ENCODE data around the gene FBRS.
"Not testable (repeated sequence)": the region's sequence is repeated elsewhere in the genome, so short reads cannot be mapped to it uniquely, and the experiment has no call there.

Gene FBRS

DNA sequence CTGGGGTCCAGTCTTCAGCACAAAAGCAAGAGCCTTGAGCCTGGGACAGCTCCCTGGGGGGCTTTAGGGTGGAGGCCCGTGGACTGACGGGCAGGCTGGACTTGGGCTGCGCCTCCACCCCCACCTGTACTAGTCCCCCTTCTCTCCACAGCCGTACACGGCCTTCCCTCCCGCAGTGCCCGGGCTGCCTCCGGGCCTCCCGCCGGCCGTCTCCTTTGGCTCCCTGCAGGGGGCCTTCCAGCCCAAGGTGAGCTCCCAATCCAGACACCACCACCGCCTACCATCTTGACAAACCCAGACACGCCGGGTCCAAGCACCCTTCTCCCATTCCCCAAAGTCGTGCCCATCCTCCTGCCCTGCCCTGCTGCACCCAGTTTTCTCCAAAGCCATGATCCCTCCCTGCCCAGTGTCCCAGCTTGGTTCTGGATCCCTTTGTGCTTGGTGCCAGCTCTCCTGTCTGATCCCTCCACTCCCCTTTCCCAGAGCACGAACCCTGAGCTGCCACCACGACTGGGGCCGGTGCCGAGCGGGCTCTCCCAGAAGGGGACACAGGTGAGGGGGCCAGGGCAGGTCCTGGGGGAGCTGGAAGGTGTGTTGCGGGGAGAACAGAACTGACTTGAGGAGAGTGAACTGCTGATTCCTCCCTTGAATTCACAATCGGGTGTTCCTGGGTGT, 7.1 kb downstream of the FBRS start:
- no peak for DNase-seq

DNA sequence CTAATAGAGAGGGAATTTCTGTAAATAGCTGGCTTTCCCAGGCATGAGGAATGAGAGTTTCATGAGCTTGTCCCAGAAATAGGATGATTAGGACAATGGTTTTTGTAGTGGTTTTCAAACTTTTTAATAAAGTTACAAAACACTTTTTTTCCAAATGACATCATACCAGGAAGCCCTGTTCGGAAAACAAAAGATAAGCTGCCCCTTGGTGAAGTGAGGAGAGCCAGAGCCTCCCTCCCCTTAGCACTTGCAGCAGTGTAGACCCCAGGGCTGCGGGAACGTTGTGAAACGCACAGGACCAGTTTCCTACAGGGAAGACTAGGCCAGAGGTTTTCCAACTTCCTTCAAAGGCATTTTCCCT, 7.6 kb downstream of the FBRS start:
- DNase-seq = no peak

DNA sequence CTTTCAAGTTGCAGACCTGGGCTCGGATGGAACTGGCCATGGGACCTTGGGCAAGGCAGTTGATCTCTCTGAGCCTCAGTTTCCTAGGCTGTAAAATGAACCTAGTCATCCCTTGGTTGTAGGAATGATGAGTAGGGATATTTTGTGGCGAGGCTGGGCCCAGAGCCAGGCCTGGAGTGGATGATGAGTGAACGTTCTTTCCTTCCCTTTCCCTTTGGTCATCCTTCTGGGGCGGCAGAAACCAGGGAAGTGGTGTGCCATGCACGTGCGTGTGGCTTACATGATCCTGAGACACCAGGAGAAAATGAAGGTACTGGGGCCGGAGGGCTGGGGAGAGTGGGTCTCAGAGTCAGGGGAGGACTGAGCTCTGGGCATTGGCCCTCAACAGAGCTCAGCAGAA, 8.4 kb downstream of the FBRS start:
- DNase-seq = no peak

DNA sequence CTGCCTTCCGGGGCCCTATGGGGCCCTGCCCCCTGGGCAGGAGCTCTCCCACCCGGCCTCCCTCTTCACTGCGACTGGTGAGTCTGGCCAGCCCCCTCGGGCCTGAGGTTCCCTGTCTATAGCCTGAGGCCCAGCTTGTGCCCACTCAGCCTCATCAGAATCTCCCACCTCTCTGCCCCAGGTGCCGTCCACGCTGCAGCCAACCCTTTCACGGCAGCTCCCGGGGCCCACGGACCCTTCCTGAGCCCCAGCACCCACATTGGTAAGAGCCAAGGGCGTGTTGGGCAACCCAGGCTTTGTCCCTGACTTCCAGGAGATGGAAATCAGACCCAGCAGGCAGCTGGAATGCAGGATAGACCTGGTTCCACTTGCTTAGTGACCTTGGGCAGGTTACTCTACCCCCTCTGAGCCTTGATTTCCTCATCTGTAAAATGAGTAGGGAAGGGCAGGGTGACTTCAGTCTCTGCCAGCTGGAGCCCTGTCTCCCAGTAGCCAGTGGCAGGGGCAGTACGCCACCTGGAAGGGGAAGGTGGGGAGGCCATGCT, 9.2 kb downstream of the FBRS start:
- no peak for DNase-seq

DNA sequence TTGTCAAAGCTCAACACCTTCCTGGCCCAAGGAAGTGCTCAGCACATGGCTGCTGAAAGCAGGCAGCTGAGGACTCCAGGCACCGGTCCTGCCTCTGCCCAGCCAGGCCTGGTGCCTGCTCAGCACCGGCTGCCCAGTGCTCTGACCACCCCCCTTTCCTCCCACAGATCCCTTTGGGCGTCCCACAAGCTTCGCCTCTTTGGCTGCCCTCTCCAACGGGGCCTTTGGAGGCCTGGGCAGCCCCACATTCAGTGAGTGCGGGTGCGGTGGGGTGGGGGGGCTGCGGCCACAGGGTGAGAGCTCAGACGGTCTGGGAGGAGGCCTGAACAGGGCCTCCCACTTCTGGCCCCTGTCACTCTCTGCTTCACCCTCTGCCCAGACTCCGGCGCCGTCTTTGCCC, 10.2 kb downstream of the FBRS start:
- DNase-seq = no peak

DNA sequence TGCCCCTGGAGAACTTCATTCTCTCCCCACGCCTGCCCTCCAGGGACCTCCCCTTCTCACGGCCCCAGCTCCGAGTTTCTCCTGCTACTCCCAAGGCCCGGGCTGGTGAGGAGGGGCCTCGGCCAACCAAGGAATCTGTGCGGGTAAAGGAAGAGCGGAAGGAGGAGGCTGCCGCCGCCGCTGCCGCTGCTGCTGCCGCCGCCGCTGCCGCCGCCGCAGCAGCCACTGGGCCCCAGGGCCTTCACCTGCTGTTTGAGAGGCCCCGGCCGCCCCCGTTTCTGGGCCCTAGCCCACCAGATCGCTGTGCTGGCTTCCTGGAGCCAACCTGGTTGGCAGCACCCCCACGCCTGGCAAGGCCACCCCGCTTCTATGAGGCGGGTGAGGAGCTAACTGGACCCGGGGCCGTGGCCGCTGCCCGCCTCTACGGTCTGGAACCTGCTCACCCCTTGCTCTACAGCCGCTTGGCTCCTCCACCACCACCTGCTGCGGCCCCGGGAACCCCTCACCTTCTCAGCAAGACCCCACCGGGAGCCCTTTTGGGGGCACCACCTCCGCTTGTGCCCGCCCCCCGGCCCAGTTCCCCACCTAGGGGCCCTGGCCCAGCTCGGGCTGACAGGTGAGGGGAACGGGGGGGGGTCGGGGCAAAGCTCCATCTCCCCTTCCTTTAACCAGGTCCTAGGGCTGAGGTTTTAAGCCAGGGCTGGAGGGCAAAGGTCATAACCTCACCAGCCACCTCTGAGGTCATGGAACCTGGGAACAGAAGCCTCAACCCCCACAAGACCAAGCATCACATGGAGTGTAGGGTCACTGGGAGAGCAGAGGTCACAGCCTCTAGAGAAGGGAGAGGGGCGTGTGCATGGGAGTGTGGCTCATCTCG, 11.0 kb downstream of the FBRS start:
- DNase-seq = no peak

DNA sequence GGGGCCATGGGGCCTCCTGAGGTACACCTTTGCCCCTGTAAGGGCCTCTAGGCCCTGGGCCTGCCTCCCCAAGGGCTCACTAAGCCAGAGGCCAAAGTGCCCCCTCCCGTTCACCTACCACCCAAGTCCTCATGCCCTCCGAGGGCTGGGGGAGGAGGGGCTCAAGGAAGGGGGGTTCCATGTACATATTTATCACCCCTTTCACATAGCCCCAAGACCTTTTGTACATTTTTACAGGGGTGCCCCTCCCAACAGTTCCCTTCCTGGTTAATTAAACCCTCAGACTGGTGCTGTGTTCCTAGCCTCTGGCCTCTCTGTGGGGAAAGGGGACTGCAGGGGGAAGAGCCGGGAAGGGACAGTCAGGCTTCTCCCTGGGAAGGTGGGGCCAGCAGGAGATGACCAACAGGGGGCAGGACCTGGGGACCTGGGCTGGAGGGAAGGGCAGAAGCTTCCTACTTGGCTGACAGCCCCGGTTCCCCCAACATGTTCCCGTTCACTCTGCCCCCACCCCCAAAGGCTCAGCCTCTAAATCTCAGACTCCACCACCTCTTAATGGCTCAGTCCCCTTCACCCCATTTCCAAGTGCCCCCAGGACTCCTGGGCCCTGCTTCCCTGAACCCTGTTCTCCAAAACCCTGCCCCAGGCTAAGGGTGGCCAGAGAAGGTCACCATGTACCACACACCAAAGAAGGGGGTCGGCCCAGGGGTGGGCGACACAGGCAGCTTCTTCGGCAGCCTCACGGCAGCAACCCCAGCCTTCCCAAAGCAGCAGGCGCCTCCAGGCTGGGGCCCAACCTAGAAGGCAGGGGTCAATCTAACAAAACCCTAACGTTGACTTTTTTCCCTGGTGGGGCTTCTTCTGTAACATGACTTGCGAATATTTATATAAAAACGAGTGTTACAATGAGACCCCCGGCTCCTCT, 11.9 kb downstream of the FBRS start:
- no peak for DNase-seq

DNA sequence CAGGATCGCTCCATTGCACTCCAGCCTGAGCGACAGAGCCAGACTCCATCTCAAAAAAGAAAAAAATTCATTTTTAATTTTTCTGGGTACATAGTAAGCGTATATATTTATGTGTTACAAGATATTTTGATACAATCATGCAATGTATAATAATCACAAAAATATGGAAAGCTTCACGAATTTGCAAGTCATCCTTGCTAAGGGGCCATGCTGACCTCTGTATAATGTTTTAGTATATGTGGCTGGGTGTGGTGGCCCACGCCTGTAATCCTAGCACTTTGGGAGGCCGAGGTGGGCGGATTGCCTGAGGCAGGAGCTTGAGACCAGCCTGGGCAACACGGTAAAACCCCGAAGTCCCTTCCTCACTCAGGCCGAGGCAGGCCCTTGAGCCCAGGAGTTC, 16.9 kb downstream of the FBRS start:
- no peak for DNase-seq

DNA sequence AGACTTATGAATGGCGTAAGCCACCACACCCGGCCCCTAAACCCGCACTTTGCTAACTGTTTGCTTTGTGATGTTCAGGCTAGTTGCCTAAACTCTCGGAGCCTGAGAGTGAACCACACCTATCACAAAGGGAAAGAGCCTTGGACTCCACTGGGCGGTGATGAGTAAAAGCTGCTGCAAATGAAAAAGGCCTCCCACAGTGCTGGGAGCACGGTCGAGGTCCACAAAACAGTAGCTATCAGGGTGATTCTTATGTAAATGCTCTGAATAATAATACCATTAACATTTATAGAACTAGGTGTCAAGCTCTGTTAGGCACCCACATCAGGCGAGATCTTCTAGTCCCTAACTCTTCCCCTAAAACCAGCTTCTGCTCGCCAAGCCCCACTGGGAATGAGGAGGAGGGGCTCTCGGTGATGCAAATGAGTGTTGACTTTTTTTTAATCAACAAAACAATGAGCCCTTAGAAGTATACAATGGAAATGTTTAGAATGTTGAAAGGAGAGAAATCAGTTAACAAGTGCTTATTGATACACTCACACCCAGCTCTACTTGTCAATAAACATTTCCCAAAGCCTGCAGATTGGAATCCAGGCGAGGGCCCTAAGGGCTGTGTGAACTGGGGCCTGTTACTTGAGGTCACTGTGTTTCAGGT, 19.8 kb downstream of the FBRS start:
- DNase-seq = no peak

DNA sequence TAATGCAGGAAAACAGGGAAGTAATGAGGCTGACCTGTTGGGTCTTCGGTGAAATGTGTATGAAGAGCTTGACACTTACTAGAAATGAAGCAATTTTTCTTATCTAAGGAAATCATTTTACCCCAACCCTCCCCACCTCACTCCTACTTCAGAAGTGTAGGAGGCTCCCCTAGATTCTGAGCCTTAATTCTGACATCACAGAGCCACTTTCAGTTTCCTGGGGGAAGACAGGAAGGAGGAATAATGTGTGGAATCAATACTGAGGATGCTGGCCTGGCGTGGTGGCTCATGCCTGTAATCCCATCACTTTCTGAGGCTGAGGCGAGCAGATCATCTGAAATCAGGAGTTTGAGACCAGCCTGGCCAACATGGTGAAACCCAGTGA, 20.3 kb downstream of the FBRS start:
- no peak for DNase-seq

DNA sequence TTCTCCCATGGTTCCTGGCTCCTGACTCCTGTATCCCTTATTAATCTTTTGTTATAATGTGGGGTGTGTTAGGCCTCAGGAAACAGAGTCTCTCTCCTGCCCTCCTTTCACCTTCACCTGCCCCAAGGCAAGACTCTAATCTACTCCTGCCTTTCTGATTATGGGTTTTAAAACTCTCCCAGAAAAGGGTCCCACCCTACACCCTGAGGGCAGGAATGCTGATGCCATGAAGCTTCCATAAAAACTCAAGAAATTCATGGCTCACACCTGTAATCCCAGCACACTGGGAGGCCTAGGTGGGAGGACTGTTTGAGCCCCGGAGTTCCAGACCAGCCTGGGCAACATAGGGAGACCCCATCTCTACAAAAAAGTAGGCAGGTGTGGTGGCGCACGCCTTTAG, 22.1 kb downstream of the FBRS start:
- no peak for DNase-seq

DNA sequence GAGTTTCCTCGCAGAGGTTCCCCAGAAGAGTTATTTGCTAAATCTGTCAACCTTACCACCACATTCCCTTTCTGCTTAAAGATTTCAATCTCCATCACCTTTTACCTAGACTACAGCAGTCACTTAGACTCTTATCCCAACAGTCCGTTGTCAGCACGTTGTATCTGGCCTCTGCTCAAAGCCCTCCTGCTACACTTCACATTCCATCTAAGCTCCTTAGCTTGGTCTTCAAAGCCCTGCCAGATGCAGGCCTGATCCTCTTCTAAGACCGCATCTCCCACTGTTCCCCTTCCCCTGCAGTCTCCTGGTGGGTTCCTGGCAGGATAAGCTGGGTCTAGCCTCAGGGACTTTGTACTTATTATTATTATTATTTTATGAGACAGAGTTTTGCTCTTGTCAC, 30.5 kb downstream of the FBRS start:
- no peak for DNase-seq

DNA sequence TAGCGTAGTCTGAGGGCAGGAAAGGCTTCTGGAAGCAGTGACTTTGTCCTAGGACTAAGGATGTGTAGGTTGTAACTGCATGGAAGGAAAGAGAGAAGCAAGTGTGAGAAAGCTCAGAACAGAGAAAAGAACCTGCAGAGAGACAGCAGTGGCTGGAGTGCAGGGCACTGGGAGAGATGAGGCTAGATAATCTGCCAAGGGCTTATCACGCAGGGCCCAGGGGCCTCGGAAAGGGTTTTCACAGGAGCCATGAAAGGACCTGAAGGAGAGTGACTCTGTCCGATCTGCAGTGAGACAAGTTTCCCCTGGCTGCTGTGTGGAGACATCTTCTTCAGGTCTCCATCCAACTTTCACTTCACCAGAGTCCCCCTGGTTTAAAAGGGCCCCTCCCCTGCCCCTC, 33.7 kb downstream of the FBRS start:
- DNase-seq = no peak

DNA sequence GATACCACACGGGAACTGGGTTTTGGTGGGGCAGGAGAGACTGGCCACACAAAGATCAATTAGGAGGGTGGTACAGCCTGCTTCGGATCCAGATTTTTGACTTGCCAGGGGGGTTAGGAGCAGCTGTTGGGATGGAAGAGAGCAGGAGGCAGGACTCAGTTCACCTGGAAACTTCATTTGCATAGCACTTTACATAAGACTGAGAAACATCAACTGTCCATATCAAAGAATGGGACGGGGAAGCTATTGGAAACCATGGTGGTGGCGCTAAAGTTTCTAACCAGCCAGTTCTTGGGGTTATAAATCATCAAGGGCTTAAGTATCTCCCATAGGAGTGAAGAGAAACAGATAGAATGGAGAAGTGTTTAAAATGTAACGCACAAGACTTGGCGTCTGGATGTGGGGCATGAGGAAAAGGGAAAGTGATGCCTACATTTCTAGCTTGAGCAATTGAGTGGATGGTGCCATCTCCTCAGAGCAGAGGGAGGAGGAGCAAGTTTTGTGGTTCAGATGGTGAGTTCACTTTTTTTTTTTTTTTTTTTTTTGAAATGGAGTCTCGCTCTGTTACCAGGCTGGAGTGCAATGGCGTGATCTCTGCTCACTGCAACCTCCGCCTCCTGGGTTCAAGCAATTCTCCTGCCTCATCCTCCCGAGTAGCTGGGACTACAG, 34.3 kb downstream of the FBRS start:
- peak in 1 of 5 experiments; percentile 19 for DNase-seq

DNA sequence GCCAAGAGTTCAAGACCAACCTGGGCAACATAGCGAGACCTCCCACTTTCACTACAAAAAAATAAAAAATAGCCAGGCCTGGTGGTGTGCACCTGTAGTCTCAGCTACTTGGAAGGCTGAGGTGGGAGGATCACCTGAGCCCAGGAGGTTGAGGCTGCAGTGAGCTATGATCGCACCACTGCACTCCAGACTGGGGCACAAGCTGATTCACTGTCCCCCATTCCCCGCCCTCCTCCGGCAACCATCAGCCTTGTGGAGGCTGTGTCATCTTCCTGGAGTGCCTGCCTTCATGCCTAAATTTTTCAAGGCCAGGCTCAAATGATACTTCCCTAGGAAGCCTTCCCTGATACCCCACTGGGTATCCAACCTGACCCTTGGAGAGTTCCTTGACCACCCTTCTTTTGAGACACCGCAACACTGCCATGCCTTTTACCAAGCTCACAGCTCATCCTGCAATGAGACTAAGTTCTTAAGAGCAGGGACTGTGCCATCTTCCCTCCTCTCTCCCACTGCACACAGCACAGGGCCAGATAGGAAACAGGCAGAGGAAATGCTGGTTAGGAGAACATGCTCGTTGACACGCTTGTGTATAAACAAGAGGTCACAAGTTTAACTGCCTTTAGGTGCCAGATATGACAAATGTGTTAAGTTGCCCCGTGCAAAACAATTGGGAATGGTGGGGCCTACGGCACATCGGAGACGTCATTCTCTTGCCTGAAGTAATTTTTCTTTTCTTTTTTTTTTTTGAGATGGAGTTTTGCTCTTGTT, 36.9 kb downstream of the FBRS start:
- DNase-seq = peak in 1 of 5 experiments; percentile 18

DNA sequence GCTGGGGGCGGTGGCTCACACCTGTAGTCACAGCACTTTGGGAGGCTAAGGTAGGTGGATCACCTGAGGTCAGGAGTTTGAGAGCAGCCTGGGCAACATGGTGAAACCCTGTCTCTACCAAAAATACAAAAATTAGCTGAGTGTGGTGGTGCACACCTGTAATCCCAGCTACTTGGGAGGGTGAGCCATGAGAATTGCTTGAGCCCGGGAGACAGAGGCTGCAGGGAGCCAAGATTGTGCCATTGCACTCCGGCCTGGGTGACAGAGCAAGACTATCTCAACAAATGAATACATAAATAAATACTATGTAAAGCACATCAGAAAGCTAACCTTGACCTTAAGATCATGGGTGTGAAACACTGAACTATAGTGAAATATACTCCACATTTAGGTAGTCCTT, 38.4 kb downstream of the FBRS start:
- DNase-seq = not testable (repeated sequence)

DNA sequence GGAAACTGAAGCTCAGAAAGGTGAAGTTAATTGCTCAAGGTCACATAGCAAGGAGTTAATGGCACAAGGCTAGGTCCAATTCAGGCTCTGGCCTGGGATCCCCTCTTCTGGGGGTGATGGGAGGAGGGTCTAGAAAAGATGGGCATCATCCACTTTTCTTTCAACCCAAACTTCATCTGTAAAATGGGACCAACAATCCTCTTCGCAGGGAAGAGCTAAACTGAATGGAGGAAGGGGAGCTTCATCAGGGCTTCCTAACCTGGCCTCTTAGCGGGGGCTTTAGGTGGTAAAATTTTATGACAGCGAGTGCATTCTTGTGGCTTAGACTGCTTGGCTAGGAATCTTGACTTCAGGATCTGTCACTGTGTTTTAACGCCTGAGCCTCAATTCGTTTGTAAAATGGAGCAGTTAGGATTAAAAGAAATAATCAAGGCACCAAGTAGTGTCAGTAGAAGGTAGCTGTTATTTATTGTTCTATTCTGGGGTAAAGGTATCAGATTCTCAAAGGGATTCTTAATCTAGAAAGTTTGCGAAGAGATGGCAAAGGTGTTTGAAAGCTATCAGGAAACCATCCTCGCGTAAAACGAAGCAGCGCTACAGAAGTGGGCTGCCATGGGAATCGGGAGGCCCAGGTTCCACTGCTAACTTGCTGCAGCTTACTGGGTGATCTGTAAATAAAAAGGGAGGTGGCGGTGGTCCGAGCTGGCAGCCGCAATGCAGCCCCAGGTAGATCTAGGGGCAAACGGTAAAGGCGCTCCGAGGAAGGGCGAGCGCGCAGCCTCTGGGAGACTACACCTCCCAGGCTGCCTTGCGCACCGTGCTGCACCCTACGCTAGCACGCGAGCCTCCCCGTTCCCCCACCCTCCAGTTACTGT, 39.3 kb downstream of the FBRS start:
- no peak for DNase-seq

DNA sequence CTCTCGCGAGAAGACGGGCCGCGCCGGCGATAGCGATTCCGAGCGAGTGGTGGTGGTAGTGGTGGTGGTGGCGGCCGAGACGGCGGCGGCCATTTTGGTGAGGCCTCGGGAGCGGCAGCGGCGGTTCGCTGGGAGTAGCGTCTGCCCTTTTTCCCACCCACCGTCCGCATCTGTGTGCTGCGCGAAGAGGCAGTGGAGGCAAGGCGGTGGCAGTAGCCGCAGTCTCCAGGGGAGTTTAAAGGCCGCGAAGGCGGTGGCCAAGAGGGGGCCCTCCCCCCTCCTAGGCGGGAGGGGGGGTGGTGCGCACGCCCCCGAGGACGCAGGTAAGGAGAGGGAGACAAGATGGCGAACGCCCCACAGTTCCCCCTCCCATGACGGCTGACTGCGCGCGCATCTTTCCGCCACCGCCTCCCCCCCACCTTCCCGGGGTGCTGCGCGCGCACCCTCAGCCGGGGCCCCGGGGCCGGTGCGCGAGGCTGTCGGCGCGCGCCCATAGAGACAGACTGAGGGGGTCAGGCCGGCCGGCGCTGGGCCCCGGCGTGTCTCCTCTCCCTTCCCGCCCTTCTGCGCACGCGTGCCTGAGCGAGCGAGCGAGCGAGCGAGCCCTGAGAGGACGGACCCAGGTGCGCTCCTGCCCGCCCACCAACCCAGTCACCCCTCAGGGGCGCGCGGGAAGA, 40.0 kb downstream of the FBRS start:
- DNase-seq = peak; percentile 99

DNA sequence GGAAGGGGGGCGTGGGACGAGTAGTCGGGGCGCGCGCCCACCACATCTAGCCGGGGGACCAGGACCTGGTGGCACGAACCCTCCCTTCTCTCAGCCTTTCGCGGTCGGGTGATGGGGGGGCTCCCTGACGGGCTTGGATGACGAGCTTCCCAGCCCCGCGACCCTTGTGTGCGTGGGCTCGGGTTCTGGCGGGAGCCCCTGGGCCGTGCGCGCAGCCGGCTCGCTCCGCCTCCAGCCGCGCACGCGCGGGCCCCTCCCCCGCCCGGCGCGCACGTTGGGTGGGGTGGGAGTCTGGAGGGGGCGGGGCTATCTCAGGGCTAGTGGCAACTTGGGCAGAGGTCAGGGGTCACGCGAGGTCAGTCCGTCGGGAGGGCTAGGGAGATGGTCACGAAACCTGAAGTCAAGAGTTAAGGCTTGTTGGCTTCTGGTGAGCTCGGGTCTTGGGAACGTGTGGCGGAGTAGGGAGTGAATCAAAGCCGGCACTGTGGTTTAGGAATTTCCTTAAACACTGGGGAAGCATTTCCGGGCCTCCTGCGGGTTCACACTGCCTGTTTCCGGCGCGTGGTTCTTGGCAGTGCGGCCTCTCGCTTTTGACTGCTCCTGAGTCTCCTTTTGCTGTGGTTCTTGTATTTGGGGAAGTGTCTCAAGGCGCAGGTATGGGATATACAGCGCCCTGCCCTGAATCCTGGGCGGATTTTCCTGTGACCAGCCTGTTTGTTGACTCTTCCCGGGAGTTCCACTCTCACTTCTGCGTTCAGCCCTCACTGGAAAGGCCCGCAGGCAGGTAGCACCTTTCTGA, 40.8 kb downstream of the FBRS start, which contains the start of gene SRCAP:
SRCAP (plus strand) TSS at position 356 of the 799 bp plus-strand sequence. CDS start 1,654 bp downstream, outside the sequence.
- DNase-seq = peak; percentile 45 to 88 (median 68)

Data from T-helper 2 cell (primary cell).